Calu3 (cell line): Measurements from ENCODE around the gene PLXNB3. TPM values are rescaled to one million over a fixed set of nuclear protein-coding genes. Genes with fewer than 3 reads are reported as not detected.
"Not testable (repeated sequence)": the region's sequence is repeated elsewhere in the genome, so short reads cannot be mapped to it uniquely, and the experiment has no call there.

Source experiments
- BruUV-seq: library from RNA; stranded (reverse); fragments of 400-500 nt; replicated peaks from 2 replicates; lab custom pipeline; 2021; lab: Mats Ljungman, UMichigan
- CTCF ChIA-PET: fragments of 300-600 bp; sonication (Branson Sonifier 250); formaldehyde crosslinking; loops from one replicate; lab custom pipeline; 2022; ENCODE audit warnings: antibody characterized with exemption; lab: Charles Lee
- DNase-seq: peaks from one replicate; pipeline ENCODE4 v3.0.0; 2022
- H3K27ac Mint-ChIP-seq: one replicate; pipeline ENCODE4 v1.8.0; 2022; ENCODE audit warnings: mixed read lengths; ENCODE audit not compliant: unreplicated experiment
- H3K27me3 Mint-ChIP-seq: one replicate; pipeline ENCODE4 v1.8.0; 2022; ENCODE audit warnings: mixed read lengths; ENCODE audit not compliant: unreplicated experiment
- H3K36me3 Mint-ChIP-seq: one replicate; pipeline ENCODE4 v1.8.0; 2022; ENCODE audit warnings: mild to moderate bottlenecking, moderate library complexity, mixed read lengths; ENCODE audit not compliant: insufficient read depth, unreplicated experiment
- H3K4me1 Mint-ChIP-seq: one replicate; pipeline ENCODE4 v1.8.0; 2022; ENCODE audit warnings: mild to moderate bottlenecking, low read depth, mixed read lengths; ENCODE audit not compliant: unreplicated experiment
- H3K4me3 Mint-ChIP-seq: one replicate; pipeline ENCODE4 v1.8.0; 2022; ENCODE audit warnings: mild to moderate bottlenecking, low read depth, moderate library complexity, mixed read lengths; ENCODE audit not compliant: unreplicated experiment
- H3K9me3 Mint-ChIP-seq: one replicate; pipeline ENCODE4 v1.8.0; 2022; ENCODE audit warnings: low read depth, mixed read lengths; ENCODE audit not compliant: unreplicated experiment
- intact Hi-C: fragments of 100-400 bp; cut with micrococcal nuclease; formaldehyde crosslinking; loops from one replicate; pipeline ENCODE4 v1.10.0; 2022; ENCODE audit not compliant: unreplicated experiment
- total RNA-seq: library from RNA; stranded (reverse); gene quantifications from 2 replicates; pipeline ENCODE4 v1.2.3, GENCODE V29; 2022
- TF ChIP-seq, protein P1 (sequence below): fragments of 200-600 bp; IDR thresholded peaks from one replicate; pipeline ENCODE4 v1.8.0; 2022; ENCODE audit warnings: antibody characterized with exemption; ENCODE audit not compliant: unreplicated experiment

PLXNB3 gene
- total RNA-seq, 1 experiment from 2014 or later: 37.5 TPM

DNA sequence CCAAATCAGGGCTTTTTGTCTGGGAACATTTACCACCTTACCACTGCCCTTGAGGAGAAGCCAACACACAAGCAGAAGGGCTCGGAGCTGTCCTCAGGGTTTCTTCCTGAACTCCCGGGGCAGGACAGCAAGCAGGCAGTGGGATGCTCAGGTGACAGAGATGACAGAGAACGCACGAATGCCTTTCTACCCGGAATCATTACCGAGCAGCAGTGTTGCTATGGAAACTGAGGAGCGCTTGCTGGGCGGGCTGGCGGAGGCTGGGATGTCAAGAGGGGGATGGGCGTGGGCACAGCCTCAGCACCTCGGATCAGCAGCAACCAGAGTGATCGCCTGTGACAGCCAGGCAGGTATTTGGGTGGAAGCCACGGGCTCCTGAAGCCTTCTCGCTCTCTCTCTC, 48.2 kb downstream of the PLXNB3 start:
- Mint-ChIP-seq H3K27me3 (peaks cover 91% of the 10 kb centered on the region), H3K36me3 (peaks cover 3% of the 10 kb centered on the region)
- CTCF ChIA-PET: no interaction called here

DNA sequence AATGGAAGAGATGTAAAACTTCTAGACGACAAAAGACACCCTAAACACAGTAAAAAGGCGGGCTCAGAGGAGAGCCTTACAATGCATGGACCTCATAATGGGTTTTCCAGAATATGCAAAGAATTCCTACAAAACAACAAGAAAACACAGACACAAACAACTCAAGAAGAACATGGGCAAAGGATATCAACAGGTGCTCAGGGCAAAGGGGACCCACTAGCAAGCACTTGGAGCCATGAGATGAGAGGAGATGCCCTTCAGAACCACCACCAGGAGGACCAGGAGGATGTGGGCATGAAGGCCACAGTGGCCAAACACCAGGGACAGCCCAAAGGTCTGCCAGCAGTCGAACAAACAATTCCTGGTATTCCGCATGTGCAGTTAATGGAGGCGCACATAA, 49.1 kb downstream of the PLXNB3 start:
- TF ChIP-seq, protein P1, sequence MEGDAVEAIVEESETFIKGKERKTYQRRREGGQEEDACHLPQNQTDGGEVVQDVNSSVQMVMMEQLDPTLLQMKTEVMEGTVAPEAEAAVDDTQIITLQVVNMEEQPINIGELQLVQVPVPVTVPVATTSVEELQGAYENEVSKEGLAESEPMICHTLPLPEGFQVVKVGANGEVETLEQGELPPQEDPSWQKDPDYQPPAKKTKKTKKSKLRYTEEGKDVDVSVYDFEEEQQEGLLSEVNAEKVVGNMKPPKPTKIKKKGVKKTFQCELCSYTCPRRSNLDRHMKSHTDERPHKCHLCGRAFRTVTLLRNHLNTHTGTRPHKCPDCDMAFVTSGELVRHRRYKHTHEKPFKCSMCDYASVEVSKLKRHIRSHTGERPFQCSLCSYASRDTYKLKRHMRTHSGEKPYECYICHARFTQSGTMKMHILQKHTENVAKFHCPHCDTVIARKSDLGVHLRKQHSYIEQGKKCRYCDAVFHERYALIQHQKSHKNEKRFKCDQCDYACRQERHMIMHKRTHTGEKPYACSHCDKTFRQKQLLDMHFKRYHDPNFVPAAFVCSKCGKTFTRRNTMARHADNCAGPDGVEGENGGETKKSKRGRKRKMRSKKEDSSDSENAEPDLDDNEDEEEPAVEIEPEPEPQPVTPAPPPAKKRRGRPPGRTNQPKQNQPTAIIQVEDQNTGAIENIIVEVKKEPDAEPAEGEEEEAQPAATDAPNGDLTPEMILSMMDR: no peak
- no TSS peak for BruUV-seq
- Mint-ChIP-seq H3K27ac (no peak overlapping the region), H3K27me3 (peaks cover 91% of the 10 kb centered on the region), H3K36me3 (peaks cover 3% of the 10 kb centered on the region), H3K9me3 (no peaks in the 10 kb centered on the region), H3K4me3 (no peak overlapping the region), H3K4me1 (no peaks in the 10 kb centered on the region)
- no peak for DNase-seq
- intact Hi-C loops: no loop called here
- CTCF ChIA-PET: no interaction called here

More for the DNA sequence above, 48.2 kb downstream of the PLXNB3 start:
- BruUV-seq: no TSS peak
- DNase-seq: no peak
- intact Hi-C loops: no loop called here
- no peaks in the 10 kb centered on the region for H3K9me3 Mint-ChIP-seq
- H3K4me1 Mint-ChIP-seq: no peaks in the 10 kb centered on the region
- TF ChIP-seq, protein P1: no peak
- no peak overlapping the region for H3K27ac Mint-ChIP-seq
- H3K4me3 Mint-ChIP-seq: no peak overlapping the region

DNA sequence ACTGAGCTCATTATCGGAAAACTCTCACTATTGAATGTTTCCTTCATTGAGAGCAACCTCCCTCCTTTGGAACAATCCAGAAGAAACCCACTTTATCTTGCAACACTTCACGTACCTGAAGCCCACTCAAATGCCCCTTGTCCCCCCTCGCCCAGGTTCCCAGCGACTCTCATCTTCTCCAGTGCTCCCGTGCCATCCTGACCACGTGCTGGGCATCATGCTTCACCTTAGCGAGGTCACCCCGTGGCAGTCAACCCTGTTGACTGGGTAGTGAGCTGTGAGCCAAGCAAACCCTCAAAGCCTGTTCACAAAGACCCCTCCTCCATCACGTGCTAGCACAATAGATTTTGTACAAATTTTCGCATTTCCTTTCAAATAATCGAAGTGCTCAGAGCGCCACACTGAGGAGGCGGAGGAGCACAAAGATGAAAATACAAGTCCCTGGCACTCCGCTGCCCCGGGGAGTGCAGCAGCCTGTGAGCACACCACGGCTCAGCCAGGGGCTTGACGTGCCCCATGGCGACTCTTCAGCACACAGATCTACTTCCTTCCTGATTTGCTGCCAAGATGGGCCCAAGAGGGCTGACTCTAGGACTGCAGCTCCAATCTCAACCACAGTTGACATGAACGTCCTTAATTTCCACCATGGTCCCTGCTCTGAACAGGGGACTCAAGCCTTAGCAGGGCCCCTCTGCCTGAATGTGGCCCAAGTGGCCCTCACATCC, 50.7 kb downstream of the PLXNB3 start:
- Mint-ChIP-seq H3K27ac (no peak overlapping the region), H3K4me1 (no peaks in the 10 kb centered on the region)
- intact Hi-C loops: no loop called here

DNA sequence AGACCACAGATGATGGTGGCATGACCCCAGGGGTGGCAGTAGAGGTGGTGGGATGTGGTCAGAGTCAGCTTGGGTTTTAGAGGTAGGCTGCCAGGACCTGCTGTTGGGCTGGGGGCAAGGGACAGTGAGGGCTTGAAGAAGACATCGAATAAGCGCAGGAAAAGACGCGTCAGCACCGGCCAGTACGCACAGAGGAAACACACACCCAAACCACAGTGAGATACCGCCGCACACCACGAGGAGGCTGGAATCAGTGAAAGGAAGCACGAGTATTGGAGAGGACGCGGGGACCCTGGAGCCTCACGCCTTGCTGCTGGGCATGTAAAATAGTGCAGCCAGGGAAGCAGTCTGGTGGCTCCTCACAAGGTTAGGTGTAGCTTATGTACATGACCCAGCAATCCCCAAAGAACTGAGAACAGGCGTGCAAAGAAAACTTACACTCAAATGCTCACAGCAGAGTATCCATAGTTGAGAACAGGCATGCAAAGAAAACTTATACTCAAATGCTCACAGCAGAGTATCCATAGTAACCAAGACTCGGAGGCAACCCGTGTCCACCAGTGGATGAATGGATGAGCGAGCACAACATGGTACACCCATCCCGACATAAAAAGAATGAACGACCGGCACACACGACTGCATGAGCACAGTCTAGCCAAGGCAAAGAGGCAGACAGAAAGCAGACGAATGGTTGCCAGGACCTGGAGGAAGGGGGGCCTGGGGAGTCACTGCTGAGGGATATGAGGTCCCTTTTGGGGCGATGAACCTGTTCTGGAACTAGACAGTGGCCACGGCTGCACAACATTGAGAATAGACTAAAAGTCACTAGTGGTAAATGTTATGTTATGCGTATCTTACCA, 53.0 kb downstream of the PLXNB3 start:
- CTCF ChIA-PET: no interaction called here
- no peak overlapping the region for H3K4me3 Mint-ChIP-seq
- H3K27ac Mint-ChIP-seq: no peak overlapping the region
- TF ChIP-seq, protein P1: no peak
- H3K4me1 Mint-ChIP-seq: no peaks in the 10 kb centered on the region
- peaks cover 71% of the 10 kb centered on the region for H3K27me3 Mint-ChIP-seq
- H3K36me3 Mint-ChIP-seq: peaks cover 3% of the 10 kb centered on the region
- intact Hi-C loops: no loop called here
- no peaks in the 10 kb centered on the region for H3K9me3 Mint-ChIP-seq
- DNase-seq: no peak
- BruUV-seq: no TSS peak

More for the DNA sequence above, 50.7 kb downstream of the PLXNB3 start:
- Mint-ChIP-seq H3K27me3 (peaks cover 91% of the 10 kb centered on the region), H3K36me3 (peaks cover 3% of the 10 kb centered on the region), H3K9me3 (no peaks in the 10 kb centered on the region), H3K4me3 (no peak overlapping the region)
- TF ChIP-seq, protein P1: no peak
- no peak for DNase-seq
- BruUV-seq: no TSS peak
- CTCF ChIA-PET: no interaction called here

DNA sequence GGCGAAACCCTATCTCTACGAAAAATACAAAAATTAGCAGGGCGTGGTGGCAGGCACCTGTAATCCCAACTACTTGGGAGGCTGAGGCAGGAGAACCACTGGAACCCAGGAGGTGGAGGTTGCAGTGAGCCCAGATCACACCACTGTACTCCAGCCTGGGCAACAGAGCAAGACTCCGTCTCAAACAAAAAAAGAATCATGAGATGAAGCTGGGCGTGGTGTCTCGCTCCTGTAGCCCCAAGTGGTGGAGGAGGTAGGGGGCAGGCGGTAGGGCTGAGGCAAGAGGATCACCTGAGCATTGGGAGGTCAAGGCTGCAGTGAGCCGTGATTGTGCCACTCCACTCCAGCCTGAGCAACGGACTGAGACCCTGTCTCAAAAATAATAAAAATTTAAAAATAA, 54.0 kb downstream of the PLXNB3 start:
- H3K27ac Mint-ChIP-seq, DNase-seq, CTCF ChIA-PET, H3K4me1 Mint-ChIP-seq, intact Hi-C loops, H3K36me3 Mint-ChIP-seq, H3K9me3 Mint-ChIP-seq, BruUV-seq: not testable (repeated sequence)
- Mint-ChIP-seq H3K27me3 (peaks cover 67% of the 10 kb centered on the region), H3K4me3 (peak overlapping the region; percentile 41)
